WTC11 (cell line): ENCODE results near the gene PLD5. TPM values are rescaled to one million over a fixed set of nuclear protein-coding genes. Genes with fewer than 3 reads are reported as not detected.

Source experiments
- ATAC-seq: fragments of 200-7000 bp; cut with Tn5 transposase; 2 replicates; pipeline ENCODE4 v1.10.0; 2021; ENCODE audit warnings: mild to moderate bottlenecking, moderate library complexity
- CTCF ChIA-PET: fragments of 300-600 bp; sonication (Branson Sonifier 250); formaldehyde crosslinking; loops from one replicate; lab custom pipeline; 2021; ENCODE audit warnings: antibody characterized with exemption; lab: Charles Lee
- POLR2A ChIA-PET: fragments of 350-600 bp; sonication (Branson Sonifier 250); formaldehyde crosslinking; loops from one replicate; lab custom pipeline; 2021; ENCODE audit warnings: antibody characterized with exemption; lab: Charles Lee
- DNase-seq: peaks from one replicate; pipeline ENCODE4 v3.0.0; 2021; ENCODE audit warnings: low spot score
- H3K27ac Mint-ChIP-seq: 2 replicates; pipeline ENCODE4 v1.8.0; 2021; ENCODE audit warnings: mixed read lengths
- H3K27me3 Mint-ChIP-seq: 2 replicates; pipeline ENCODE4 v1.8.0; 2021; ENCODE audit warnings: low read depth, mild to moderate bottlenecking, moderate library complexity, mixed read lengths
- H3K36me3 Mint-ChIP-seq: 2 replicates; pipeline ENCODE4 v1.8.0; 2021; ENCODE audit warnings: mixed read lengths
- H3K4me1 Mint-ChIP-seq: 2 replicates; pipeline ENCODE4 v1.8.0; 2022; ENCODE audit warnings: mixed read lengths
- H3K4me3 Mint-ChIP-seq: 2 replicates; pipeline ENCODE4 v1.8.0; 2021; ENCODE audit warnings: mild to moderate bottlenecking, moderate library complexity, mixed read lengths
- H3K9me3 Mint-ChIP-seq: 2 replicates; pipeline ENCODE4 v1.8.0; 2021; ENCODE audit warnings: mixed read lengths
- ATF2 ChIP-seq: sonication (generic); formaldehyde crosslinking; IDR thresholded peaks from 2 replicates; pipeline ENCODE4 v1.8.1; 2022; ENCODE audit warnings: low read depth, missing genetic modification reagents, borderline replicate concordance
- ATF3 ChIP-seq: sonication (generic); formaldehyde crosslinking; conservative IDR thresholded peaks from 2 replicates; pipeline ENCODE4 v1.8.1; 2022; ENCODE audit warnings: mild to moderate bottlenecking, missing genetic modification reagents
- ATF6 ChIP-seq: sonication (generic); formaldehyde crosslinking; IDR thresholded peaks from 2 replicates; pipeline ENCODE4 v1.8.1; 2023; ENCODE audit warnings: mild to moderate bottlenecking, missing genetic modification reagents
- CTCF ChIP-seq: fragments of 200-600 bp; IDR thresholded peaks from 2 replicates; pipeline ENCODE4 v1.8.0; 2022; ENCODE audit warnings: antibody characterized with exemption
- ELF4 ChIP-seq: sonication (generic); formaldehyde crosslinking; IDR thresholded peaks from 2 replicates; pipeline ENCODE4 v1.8.1; 2022; ENCODE audit warnings: low read depth, mild to moderate bottlenecking, moderate library complexity, missing genetic modification reagents
- EMX1 ChIP-seq: fragments of 250-450 bp; sonication (Bioruptor Pico); IDR thresholded peaks from 2 replicates; pipeline ENCODE4 v1.8.0; 2021; ENCODE audit warnings: mild to moderate bottlenecking
- ERG ChIP-seq: fragments of 250-450 bp; sonication (Bioruptor Pico); IDR thresholded peaks from 2 replicates; pipeline ENCODE4 v1.8.0; 2021; ENCODE audit warnings: mild to moderate bottlenecking
- ETV6 ChIP-seq: sonication (generic); formaldehyde crosslinking; IDR thresholded peaks from 2 replicates; pipeline ENCODE4 v1.8.1; 2022; ENCODE audit warnings: mild to moderate bottlenecking, missing genetic modification reagents
- FOXJ3 ChIP-seq: sonication (generic); formaldehyde crosslinking; IDR thresholded peaks from 2 replicates; pipeline ENCODE4 v1.9.0; 2021; ENCODE audit warnings: missing genetic modification reagents, mild to moderate bottlenecking, borderline replicate concordance
- GTF2I ChIP-seq: fragments of 250-450 bp; sonication (Bioruptor Pico); conservative IDR thresholded peaks from 2 replicates; pipeline ENCODE4 v1.4.0; 2021; ENCODE audit warnings: mild to moderate bottlenecking
- HMGA2 ChIP-seq: fragments of 250-450 bp; sonication (Bioruptor Pico); IDR thresholded peaks from 2 replicates; pipeline ENCODE4 v1.4.0; 2021; ENCODE audit warnings: mild to moderate bottlenecking, moderate library complexity
- MAX ChIP-seq: sonication (generic); formaldehyde crosslinking; IDR thresholded peaks from 2 replicates; pipeline ENCODE4 v1.8.0; 2022; ENCODE audit warnings: mild to moderate bottlenecking, missing genetic modification reagents
- MYBL2 ChIP-seq: sonication (generic); formaldehyde crosslinking; IDR thresholded peaks from 2 replicates; pipeline ENCODE4 v1.8.1; 2023; ENCODE audit warnings: mild to moderate bottlenecking, moderate library complexity, missing genetic modification reagents
- NR3C1 ChIP-seq: sonication (generic); formaldehyde crosslinking; conservative IDR thresholded peaks from 2 replicates; pipeline ENCODE4 v1.8.1; 2023; ENCODE audit warnings: low read depth, mild to moderate bottlenecking, missing genetic modification reagents
- OVOL2 ChIP-seq: fragments of 250-450 bp; sonication (Bioruptor Pico); IDR thresholded peaks from 2 replicates; pipeline ENCODE4 v1.9.0; 2021; ENCODE audit warnings: mild to moderate bottlenecking, borderline replicate concordance
- PREB ChIP-seq: sonication (generic); formaldehyde crosslinking; IDR thresholded peaks from 2 replicates; pipeline ENCODE4 v1.8.1; 2022; ENCODE audit warnings: mild to moderate bottlenecking, missing genetic modification reagents, moderate library complexity, borderline replicate concordance
- SMAD3 ChIP-seq: sonication (generic); formaldehyde crosslinking; IDR thresholded peaks from 2 replicates; pipeline ENCODE4 v1.8.0; 2022; ENCODE audit warnings: missing genetic modification reagents, mild to moderate bottlenecking, borderline replicate concordance
- TEAD1 ChIP-seq: sonication (generic); formaldehyde crosslinking; IDR thresholded peaks from 2 replicates; pipeline ENCODE4 v1.8.0; 2022; ENCODE audit warnings: mild to moderate bottlenecking, missing genetic modification reagents
- ZMAT4 ChIP-seq: fragments of 250-450 bp; sonication (Bioruptor Pico); IDR thresholded peaks from 2 replicates; pipeline ENCODE4 v1.9.0; 2021; ENCODE audit warnings: mild to moderate bottlenecking
- ZNF281 ChIP-seq: sonication (generic); formaldehyde crosslinking; IDR thresholded peaks from 2 replicates; pipeline ENCODE4 v1.8.0; 2023; ENCODE audit warnings: mild to moderate bottlenecking, missing genetic modification reagents
- ZNF317 ChIP-seq: sonication (generic); formaldehyde crosslinking; IDR thresholded peaks from 2 replicates; pipeline ENCODE4 v1.8.1; 2023; ENCODE audit warnings: low read depth, mild to moderate bottlenecking, moderate library complexity, missing genetic modification reagents, borderline replicate concordance
- ZNF423 ChIP-seq: fragments of 250-450 bp; sonication (Bioruptor Pico); IDR thresholded peaks from 2 replicates; pipeline ENCODE4 v2.1.2; 2022; ENCODE audit warnings: mild to moderate bottlenecking, moderate library complexity
- total RNA-seq: library from RNA; stranded (reverse); gene quantifications from 3 replicates; pipeline ENCODE4 v1.2.3, GENCODE V29; 2021

Gene PLD5
- total RNA-seq, 1 experiment from 2014 or later: 6.4 TPM

GRCh38 chr1:242506724-242507123 is 17.8 kb downstream of the PLD5 start (continued):
- no peak for TF ChIP-seq ATF3 (CRISPR knock-in tag)
- TF ChIP-seq SMAD3 (CRISPR knock-in tag): no peak
- no peak for TF ChIP-seq ZMAT4 (CRISPR knock-in tag)
- no peak for TF ChIP-seq ERG (CRISPR knock-in tag)
- no peak for TF ChIP-seq HMGA2 (CRISPR knock-in tag)
- no peak for TF ChIP-seq ZNF317 (CRISPR knock-in tag)
- TF ChIP-seq OVOL2 (CRISPR knock-in tag): no peak
- TF ChIP-seq PREB (CRISPR knock-in tag): no peak
- no peak for TF ChIP-seq ZNF423 (CRISPR knock-in tag)

GRCh38 chr1:242489545-242489944 is 35.0 kb downstream of the PLD5 start:
- H3K27ac Mint-ChIP-seq: peak overlapping the region; percentile 89
- H3K27me3 Mint-ChIP-seq: no peaks in the 10 kb centered on the region
- no peak overlapping the region for H3K4me3 Mint-ChIP-seq
- H3K9me3 Mint-ChIP-seq: peaks cover 28% of the 10 kb centered on the region
- peaks cover 40% of the 10 kb centered on the region for H3K4me1 Mint-ChIP-seq
- ChIA-PET CTCF (interaction anchor here (0.6 kb wide), 1 partner anchor 34 kb away, joined by 3 read pairs; no protein-coding TSS in a partner anchor), POLR2A (no interaction called here)
- peaks cover 23% of the 10 kb centered on the region for H3K36me3 Mint-ChIP-seq
- ATAC-seq: peak; percentile 82
- DNase-seq: no peak
- TF ChIP-seq GTF2I (CRISPR knock-in tag) (no peak), MYBL2 (CRISPR knock-in tag) (no peak), ETV6 (CRISPR knock-in tag) (no peak), ATF6 (CRISPR knock-in tag) (no peak), NR3C1 (no peak), OVOL2 (CRISPR knock-in tag) (no peak), CTCF (no peak), MAX (CRISPR knock-in tag) (no peak), EMX1 (CRISPR knock-in tag) (no peak), SMAD3 (CRISPR knock-in tag) (no peak), ELF4 (no peak), FOXJ3 (CRISPR knock-in tag) (no peak), ATF3 (CRISPR knock-in tag) (no peak), ATF2 (no peak), ZNF281 (CRISPR knock-in tag) (no peak), TEAD1 (CRISPR knock-in tag) (no peak)
